BE2C (cell line): ENCODE results near the gene AQP12B.
A peak's percentile ranks its signal among the peaks of the same experiment; 100 is the strongest.

Experiments
- DNase-seq: peaks from one replicate; pipeline ENCODE4 v3.0.0-alpha.2; 2020
- H3K27me3 ChIP-seq: fragments of 250-450 bp; sonication (Bioruptor Pico); 2 replicates; pipeline ENCODE4 v1.5.1; 2020; ENCODE audit warnings: mild to moderate bottlenecking
- H3K36me3 ChIP-seq: fragments of 250-450 bp; sonication (Bioruptor Pico); 2 replicates; pipeline ENCODE4 v1.5.1; 2020; ENCODE audit warnings: mild to moderate bottlenecking
- H3K4me1 ChIP-seq: fragments of 250-450 bp; sonication (Bioruptor Pico); 2 replicates; pipeline ENCODE4 v1.5.1; 2020
- H3K4me3 ChIP-seq: 2 replicates; pipeline ENCODE4 v1.5.1; 2011; ENCODE audit warnings: low read depth, low read length
- H3K9me3 ChIP-seq: fragments of 250-450 bp; sonication (Bioruptor Pico); 2 replicates; pipeline ENCODE4 v1.5.1; 2020
- TF ChIP-seq, protein P1 (sequence below): IDR thresholded peaks from 2 replicates; pipeline ENCODE4 v1.5.1; 2012; ENCODE audit warnings: mild to moderate bottlenecking, low read depth, low read length

AQP12B gene

DNA sequence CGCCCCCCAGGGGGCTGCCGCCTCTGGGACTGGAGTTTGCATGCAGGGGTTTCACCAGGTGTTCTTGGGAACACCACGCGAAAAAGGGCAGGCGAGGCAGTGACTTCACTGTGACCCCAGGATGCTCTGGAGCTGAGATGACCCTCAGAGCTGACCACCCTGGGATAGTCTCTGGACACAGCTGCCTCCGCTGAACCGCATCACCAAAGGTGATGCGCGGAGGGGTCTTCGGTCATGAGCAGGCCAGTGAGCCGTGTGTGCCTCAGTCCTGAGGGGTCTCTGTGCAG lies 39.9 kb downstream of the AQP12B start:
- TF ChIP-seq, protein P1, sequence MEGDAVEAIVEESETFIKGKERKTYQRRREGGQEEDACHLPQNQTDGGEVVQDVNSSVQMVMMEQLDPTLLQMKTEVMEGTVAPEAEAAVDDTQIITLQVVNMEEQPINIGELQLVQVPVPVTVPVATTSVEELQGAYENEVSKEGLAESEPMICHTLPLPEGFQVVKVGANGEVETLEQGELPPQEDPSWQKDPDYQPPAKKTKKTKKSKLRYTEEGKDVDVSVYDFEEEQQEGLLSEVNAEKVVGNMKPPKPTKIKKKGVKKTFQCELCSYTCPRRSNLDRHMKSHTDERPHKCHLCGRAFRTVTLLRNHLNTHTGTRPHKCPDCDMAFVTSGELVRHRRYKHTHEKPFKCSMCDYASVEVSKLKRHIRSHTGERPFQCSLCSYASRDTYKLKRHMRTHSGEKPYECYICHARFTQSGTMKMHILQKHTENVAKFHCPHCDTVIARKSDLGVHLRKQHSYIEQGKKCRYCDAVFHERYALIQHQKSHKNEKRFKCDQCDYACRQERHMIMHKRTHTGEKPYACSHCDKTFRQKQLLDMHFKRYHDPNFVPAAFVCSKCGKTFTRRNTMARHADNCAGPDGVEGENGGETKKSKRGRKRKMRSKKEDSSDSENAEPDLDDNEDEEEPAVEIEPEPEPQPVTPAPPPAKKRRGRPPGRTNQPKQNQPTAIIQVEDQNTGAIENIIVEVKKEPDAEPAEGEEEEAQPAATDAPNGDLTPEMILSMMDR = no peak
- H3K4me1 ChIP-seq = peaks cover 2% of the 10 kb centered on the region; the same call in 1 of the 2 replicates
- H3K9me3 ChIP-seq = no peaks in the 10 kb centered on the region
- DNase-seq = no peak
- H3K36me3 ChIP-seq = no peaks in the 10 kb centered on the region
- H3K27me3 ChIP-seq = peaks cover 34% of the 10 kb centered on the region
- no peak overlapping the region for H3K4me3 ChIP-seq

DNA sequence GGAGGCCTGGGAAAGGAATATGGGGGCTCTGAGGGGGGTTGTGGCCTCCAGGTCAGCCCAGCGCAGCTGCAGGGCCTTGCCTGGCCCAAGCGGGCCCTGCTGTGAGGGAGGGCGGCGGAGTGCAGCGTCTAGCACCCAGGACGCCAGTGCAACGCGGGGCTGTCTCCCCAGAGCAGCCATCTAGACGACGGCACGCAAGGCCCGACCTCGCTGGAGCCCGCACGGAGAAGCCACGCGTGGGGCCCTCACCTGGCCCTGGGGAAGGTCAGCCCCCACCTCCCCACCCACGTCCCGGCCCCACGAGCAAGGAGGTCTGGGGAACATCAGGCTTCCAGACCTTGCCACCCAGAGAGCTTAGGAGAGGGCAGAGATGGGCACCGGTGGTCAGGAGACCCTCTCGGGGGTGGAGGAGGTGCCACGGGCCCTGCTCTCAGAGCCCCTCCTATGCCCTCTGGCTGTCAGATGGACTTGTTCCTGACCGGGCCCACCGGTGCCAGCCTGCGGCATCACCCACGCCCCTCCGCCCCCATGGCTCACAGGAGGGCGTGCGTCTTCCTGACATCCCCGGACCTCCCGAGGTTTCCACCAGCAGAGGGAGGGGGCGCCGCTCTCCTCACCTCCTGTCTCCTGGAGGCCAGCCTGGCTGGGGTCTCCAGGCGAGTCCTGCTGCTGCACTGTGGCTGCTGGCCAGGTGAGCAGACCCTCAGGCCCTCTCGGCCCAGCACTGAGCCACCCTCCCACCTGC lies 40.5 kb downstream of the AQP12B start:
- H3K4me3 ChIP-seq = no peak overlapping the region
- TF ChIP-seq, protein P1 = no peak
- H3K27me3 ChIP-seq = peaks cover 32% of the 10 kb centered on the region
- H3K9me3 ChIP-seq = no peaks in the 10 kb centered on the region
- no peak for DNase-seq
- H3K4me1 ChIP-seq = peaks cover 2% of the 10 kb centered on the region; the same call in 1 of the 2 replicates
- H3K36me3 ChIP-seq = no peaks in the 10 kb centered on the region

DNA sequence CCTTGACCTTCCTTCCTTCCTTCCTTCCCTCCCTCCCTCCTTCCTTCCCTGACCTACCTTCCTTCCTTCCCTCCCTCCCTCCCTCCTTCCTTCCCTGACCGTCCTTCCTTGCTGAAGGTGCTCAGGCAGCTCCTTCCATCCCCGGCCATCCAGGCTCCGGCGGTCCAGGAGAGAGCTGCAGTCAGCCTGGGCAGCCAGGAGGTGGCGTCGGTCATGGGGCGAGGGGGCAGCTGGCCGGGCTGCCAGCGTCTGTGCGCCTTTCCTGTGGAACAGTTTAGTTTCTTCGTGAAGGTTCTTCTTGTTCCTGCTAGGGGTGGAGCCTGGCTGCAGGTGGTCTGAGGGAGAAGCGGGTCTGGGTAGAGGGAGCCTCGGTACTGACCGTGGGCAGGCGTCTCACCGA lies 41.7 kb downstream of the AQP12B start:
- DNase-seq = peak; percentile 75

DNA sequence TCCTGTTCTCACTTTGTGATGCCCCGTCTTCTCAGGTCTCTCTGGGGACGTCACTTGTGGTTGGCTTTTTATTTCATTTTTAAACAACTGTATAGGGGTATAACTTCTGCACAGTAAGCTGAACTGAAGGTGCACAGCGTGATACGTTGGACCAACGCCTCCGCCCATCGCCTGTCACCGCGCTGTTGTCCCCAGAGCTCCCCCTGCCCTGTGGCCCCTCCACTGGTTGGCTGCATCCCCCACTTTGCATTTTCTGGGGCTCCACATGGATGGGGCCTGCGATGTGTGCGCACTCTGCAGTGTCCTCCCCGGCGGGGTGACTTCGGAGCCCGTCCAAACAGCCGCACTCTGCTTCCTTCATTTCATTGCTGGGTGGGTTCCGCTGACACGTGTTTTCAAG lies 43.1 kb downstream of the AQP12B start:
- Histone ChIP-seq H3K4me3 (no peak overlapping the region), H3K36me3 (no peaks in the 10 kb centered on the region), H3K4me1 (peaks cover 2% of the 10 kb centered on the region; the same call in 1 of the 2 replicates), H3K27me3 (peaks cover 26% of the 10 kb centered on the region), H3K9me3 (no peaks in the 10 kb centered on the region)
- no peak for DNase-seq
- TF ChIP-seq, protein P1 = no peak

More for the DNA sequence above, 41.7 kb downstream of the AQP12B start:
- Histone ChIP-seq H3K4me1 (peaks cover 2% of the 10 kb centered on the region; the same call in 1 of the 2 replicates), H3K9me3 (no peaks in the 10 kb centered on the region), H3K4me3 (no peak overlapping the region), H3K27me3 (peaks cover 26% of the 10 kb centered on the region), H3K36me3 (no peaks in the 10 kb centered on the region)
- TF ChIP-seq, protein P1 = peak; percentile 69

DNA sequence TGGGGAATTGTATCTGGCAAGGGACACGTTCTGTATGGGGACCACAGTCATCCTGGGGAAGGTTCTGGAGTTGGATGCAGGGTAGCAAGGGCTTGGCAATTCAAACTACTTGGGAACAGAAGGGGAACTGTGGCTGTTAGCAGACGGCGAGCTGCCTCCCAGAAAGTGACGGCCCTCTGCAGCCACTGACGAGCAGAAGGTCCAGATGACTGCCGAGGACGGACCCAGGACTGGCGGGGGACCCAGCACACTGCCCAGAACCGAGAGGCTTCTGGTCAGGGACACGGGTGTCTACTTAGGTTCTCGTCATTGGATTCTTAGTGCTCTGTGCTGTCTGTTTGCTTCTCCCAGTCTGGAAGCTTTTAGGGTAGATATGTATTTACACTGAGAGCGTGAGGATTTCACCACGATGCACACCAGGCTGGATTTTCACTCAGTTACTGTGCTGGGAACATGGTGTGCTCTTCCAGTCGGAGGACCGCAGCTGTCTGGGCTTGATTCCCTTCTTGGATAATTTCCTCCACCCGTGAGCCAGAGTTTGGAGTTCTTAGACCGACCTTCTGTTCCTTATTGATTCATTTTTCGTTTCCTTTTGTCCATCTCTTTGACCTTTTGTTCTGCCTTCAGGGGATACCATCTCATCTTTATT lies 44.0 kb downstream of the AQP12B start:
- Histone ChIP-seq H3K4me1 (no peaks in the 10 kb centered on the region), H3K9me3 (no peaks in the 10 kb centered on the region), H3K4me3 (no peak overlapping the region), H3K36me3 (no peaks in the 10 kb centered on the region), H3K27me3 (peaks cover 22% of the 10 kb centered on the region)
- no peak for DNase-seq
- TF ChIP-seq, protein P1 = no peak

DNA sequence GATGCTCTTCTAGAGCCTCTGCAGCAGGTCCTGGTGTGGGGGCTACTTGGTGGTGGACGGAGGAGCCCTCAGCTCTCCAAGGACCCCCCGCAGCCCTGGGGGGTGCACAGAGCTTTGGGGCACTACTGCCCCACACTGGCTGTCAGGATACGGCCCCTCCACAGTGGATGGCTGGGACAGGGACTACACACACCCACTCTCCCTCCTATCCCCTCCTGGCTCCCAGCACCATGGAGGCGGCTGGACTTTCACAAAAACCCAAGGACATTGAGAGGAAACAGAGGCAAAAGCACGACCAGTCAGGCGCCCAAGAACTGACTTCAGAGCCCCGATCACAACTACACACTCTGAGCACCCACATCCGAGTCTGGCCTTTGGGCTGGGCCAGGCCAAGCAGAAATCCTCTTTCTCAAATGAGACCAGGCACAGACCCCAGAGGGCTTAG lies 44.8 kb downstream of the AQP12B start:
- no peaks in the 10 kb centered on the region for H3K9me3 ChIP-seq

More for the DNA sequence above, 44.8 kb downstream of the AQP12B start:
- TF ChIP-seq, protein P1 = no peak
- Histone ChIP-seq H3K4me3 (no peak overlapping the region), H3K36me3 (no peaks in the 10 kb centered on the region), H3K27me3 (peaks cover 22% of the 10 kb centered on the region), H3K4me1 (no peaks in the 10 kb centered on the region)
- no peak for DNase-seq
